Mononuclear cell (primary cell): ENCODE data around the gene ACOT4. TPM values are rescaled to one million over a fixed set of nuclear protein-coding genes. Genes with fewer than 3 reads are reported as not detected.
A peak's percentile ranks its signal among the peaks of the same experiment; 100 is the strongest.

Experiments
- H3K27me3 ChIP-seq: 2 replicates; pipeline ENCODE4 v1.6.0; 2011; ENCODE audit warnings: low read length, control low read depth; ENCODE audit not compliant: insufficient read depth
- H3K4me1 ChIP-seq: 2 replicates; pipeline ENCODE4 v1.5.1; 2011; ENCODE audit warnings: mild to moderate bottlenecking, low read length, control low read depth; ENCODE audit not compliant: insufficient read depth
- H3K4me3 ChIP-seq: 2 replicates; pipeline ENCODE4 v1.5.1; 2011; ENCODE audit warnings: mild to moderate bottlenecking, low read length, moderate library complexity
- H3K9me3 ChIP-seq: 2 replicates; pipeline ENCODE4 v1.5.1; 2011; ENCODE audit warnings: low read depth, mild to moderate bottlenecking, control low read depth, low read length
- total RNA-seq: library from RNA; depleted of rRNA; stranded (reverse); fragments of >200 nt; gene quantifications from one replicate; pipeline ENCODE4 v1.2.3, GENCODE V29; 2012

Gene ACOT4
- total RNA-seq, 1 donor = 0.42 TPM

GRCh38 chr14:73607241-73607640 lies 15.6 kb downstream of the ACOT4 start:
- Histone ChIP-seq H3K27me3 (no peaks in the 10 kb centered on the region), H3K9me3 (no peaks in the 10 kb centered on the region), H3K4me1 (no peaks in the 10 kb centered on the region), H3K4me3 (no peak overlapping the region)

GRCh38 chr14:73610687-73611086 lies 19.0 kb downstream of the ACOT4 start:
- peaks cover 8% of the 10 kb centered on the region for H3K4me1 ChIP-seq

GRCh38 chr14:73612339-73613045 lies 20.8 kb downstream of the ACOT4 start, which contains the start of gene ACOT6:
Gene ACOT6 (plus strand): TSS chr14:73612517. CDS start chr14:73612572, 55 bp downstream.
- peaks cover 8% of the 10 kb centered on the region for H3K4me1 ChIP-seq
- peaks cover 5% of the 10 kb centered on the region for H3K27me3 ChIP-seq
- peak within 1 kb of the TSS; percentile 51 for H3K4me3 ChIP-seq
- H3K9me3 ChIP-seq = no peaks in the 10 kb centered on the region

More at GRCh38 chr14:73610687-73611086, 19.0 kb downstream of the ACOT4 start:
- Histone ChIP-seq H3K4me3 (no peak overlapping the region), H3K27me3 (peaks cover 5% of the 10 kb centered on the region), H3K9me3 (no peaks in the 10 kb centered on the region)

- H3K27me3 ChIP-seq = peaks cover 5% of the 10 kb centered on the region
- no peaks in the 10 kb centered on the region for H3K9me3 ChIP-seq
- H3K4me3 ChIP-seq = peak overlapping the region; percentile 51
- peaks cover 8% of the 10 kb centered on the region for H3K4me1 ChIP-seq
Measured at GRCh38 chr14:73613046-73613383, 21.3 kb downstream of the ACOT4 start.

- Histone ChIP-seq H3K4me3 (no peak overlapping the region), H3K27me3 (peaks cover 5% of the 10 kb centered on the region), H3K9me3 (no peaks in the 10 kb centered on the region), H3K4me1 (peaks cover 8% of the 10 kb centered on the region)
Measured at GRCh38 chr14:73613419-73613963, 21.8 kb downstream of the ACOT4 start.

GRCh38 chr14:73616831-73617230 lies 25.2 kb downstream of the ACOT4 start:
- Histone ChIP-seq H3K4me1 (peaks cover 8% of the 10 kb centered on the region), H3K9me3 (no peaks in the 10 kb centered on the region), H3K4me3 (no peak overlapping the region), H3K27me3 (peaks cover 5% of the 10 kb centered on the region)

GRCh38 chr14:73619524-73619923 lies 27.9 kb downstream of the ACOT4 start:
- H3K4me3 ChIP-seq = no peak overlapping the region
- H3K27me3 ChIP-seq = no peaks in the 10 kb centered on the region
- no peaks in the 10 kb centered on the region for H3K9me3 ChIP-seq
- H3K4me1 ChIP-seq = no peaks in the 10 kb centered on the region

- Histone ChIP-seq H3K9me3 (no peaks in the 10 kb centered on the region), H3K4me3 (no peak overlapping the region), H3K4me1 (no peaks in the 10 kb centered on the region), H3K27me3 (no peaks in the 10 kb centered on the region)
Measured at GRCh38 chr14:73620268-73620667, 28.6 kb downstream of the ACOT4 start.

GRCh38 chr14:73623504-73624054 lies 31.9 kb downstream of the ACOT4 start:
- Histone ChIP-seq H3K4me3 (no peak overlapping the region), H3K9me3 (no peaks in the 10 kb centered on the region), H3K4me1 (no peaks in the 10 kb centered on the region), H3K27me3 (no peaks in the 10 kb centered on the region)

- Histone ChIP-seq H3K27me3 (no peaks in the 10 kb centered on the region), H3K4me1 (no peaks in the 10 kb centered on the region), H3K4me3 (no peak overlapping the region), H3K9me3 (no peaks in the 10 kb centered on the region)
Measured at GRCh38 chr14:73625706-73626105, 34.0 kb downstream of the ACOT4 start.

- Histone ChIP-seq H3K4me1 (no peaks in the 10 kb centered on the region), H3K4me3 (no peak overlapping the region), H3K27me3 (no peaks in the 10 kb centered on the region), H3K9me3 (no peaks in the 10 kb centered on the region)
Measured at GRCh38 chr14:73627151-73627558, 35.5 kb downstream of the ACOT4 start.

GRCh38 chr14:73630009-73630780 lies 38.5 kb downstream of the ACOT4 start:
- H3K4me1 ChIP-seq = peaks cover 19% of the 10 kb centered on the region
- no peak overlapping the region for H3K4me3 ChIP-seq
- no peaks in the 10 kb centered on the region for H3K9me3 ChIP-seq
- H3K27me3 ChIP-seq = peaks cover 19% of the 10 kb centered on the region

GRCh38 chr14:73633116-73634010 lies 41.7 kb downstream of the ACOT4 start:
- Histone ChIP-seq H3K9me3 (no peaks in the 10 kb centered on the region), H3K4me3 (peak overlapping the region; percentile 39), H3K4me1 (peaks cover 19% of the 10 kb centered on the region), H3K27me3 (peaks cover 19% of the 10 kb centered on the region)

GRCh38 chr14:73634011-73634833 lies 42.5 kb downstream of the ACOT4 start:
- Histone ChIP-seq H3K4me3 (peak overlapping the region; percentile 39), H3K4me1 (peaks cover 19% of the 10 kb centered on the region), H3K9me3 (no peaks in the 10 kb centered on the region), H3K27me3 (peaks cover 19% of the 10 kb centered on the region)
